Tibial nerve (tissue), 3 donors: ENCODE data around the gene CENPM.

Experiments
- POLR2A ChIP-seq, 2 donors: fragments of 450-650 bp; IDR thresholded peaks; one replicate each; pipeline ENCODE4 v1.6.1; 2017; ENCODE audit warnings: antibody characterized with exemption in 2 of 2, mild to moderate bottlenecking in 2 of 2, moderate library complexity in 2 of 2
- TF ChIP-seq, protein P1 (sequence below), 5 experiments: fragments of 200-600 bp in 3 of 5; fragments of 450-650 bp in 2 of 5; sonication (generic) in 3 of 5; IDR thresholded peaks; one replicate each; pipeline ENCODE4 v1.5.1; 2016 to 2019; ENCODE audit warnings: antibody characterized with exemption in 5 of 5, mild to moderate bottlenecking in 3 of 5, moderate library complexity in 2 of 5

DNA sequence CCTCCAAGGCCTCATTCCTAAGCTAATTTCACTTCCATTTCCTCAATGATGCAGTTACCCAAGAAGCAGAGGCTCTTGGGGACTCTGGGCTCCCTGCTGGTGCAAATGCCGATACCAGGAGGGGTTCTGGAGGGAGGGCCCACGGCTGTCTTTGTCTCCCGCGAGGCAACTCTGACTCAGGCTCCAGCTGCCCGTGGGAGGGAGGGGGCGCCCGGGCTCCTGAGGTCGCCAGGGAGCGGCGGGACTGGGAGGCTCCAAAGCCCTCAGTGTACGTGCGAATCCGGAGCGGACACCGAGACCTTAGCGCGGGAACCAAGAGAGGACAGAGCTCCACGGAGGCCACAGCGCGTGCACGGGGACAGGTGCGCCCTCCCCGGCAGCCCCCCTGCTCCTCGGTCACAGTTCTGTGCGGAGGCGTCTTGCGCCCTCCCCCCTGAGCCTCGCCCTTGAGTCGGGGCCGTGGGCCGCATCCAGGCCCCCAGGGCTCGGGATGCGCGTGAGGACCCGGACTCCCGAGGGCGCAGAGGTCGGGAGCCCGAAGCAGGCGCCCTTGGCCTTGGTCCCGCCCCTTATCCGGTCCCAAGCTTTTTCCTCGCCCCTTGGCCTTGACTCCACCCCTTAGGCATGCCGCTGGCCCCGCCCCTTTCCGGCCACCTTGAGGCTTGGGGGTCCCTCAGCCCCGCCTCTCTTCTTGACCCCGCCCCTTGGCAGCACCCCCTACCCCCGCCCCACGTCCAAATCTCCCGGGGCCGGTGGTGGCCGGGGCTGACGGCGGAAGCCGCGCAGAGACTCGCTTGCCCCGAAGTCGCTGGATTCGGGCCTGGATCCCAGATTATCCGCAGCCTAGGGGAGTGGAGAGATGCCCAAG, 27.4 kb downstream of the CENPM start:
- no peak for TF ChIP-seq POLR2A (IDR thresholded peaks at IDR 0.05)
- TF ChIP-seq, protein P1, sequence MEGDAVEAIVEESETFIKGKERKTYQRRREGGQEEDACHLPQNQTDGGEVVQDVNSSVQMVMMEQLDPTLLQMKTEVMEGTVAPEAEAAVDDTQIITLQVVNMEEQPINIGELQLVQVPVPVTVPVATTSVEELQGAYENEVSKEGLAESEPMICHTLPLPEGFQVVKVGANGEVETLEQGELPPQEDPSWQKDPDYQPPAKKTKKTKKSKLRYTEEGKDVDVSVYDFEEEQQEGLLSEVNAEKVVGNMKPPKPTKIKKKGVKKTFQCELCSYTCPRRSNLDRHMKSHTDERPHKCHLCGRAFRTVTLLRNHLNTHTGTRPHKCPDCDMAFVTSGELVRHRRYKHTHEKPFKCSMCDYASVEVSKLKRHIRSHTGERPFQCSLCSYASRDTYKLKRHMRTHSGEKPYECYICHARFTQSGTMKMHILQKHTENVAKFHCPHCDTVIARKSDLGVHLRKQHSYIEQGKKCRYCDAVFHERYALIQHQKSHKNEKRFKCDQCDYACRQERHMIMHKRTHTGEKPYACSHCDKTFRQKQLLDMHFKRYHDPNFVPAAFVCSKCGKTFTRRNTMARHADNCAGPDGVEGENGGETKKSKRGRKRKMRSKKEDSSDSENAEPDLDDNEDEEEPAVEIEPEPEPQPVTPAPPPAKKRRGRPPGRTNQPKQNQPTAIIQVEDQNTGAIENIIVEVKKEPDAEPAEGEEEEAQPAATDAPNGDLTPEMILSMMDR (IDR thresholded peaks at IDR 0.05), result no peak
